SK-N-MC (cell line): Measurements from ENCODE around the gene SDK1.

Experiments
- EZH2 ChIP-seq: fragments of 200-600 bp; sonication (generic); IDR thresholded peaks from one replicate; pipeline ENCODE4 v1.6.1; 2017; ENCODE audit warnings: antibody characterized with exemption
- POLR2AphosphoS5 ChIP-seq: IDR thresholded peaks from 2 replicates; pipeline ENCODE4 v1.6.1; 2012; ENCODE audit warnings: mild to moderate bottlenecking, low read depth, low read length, borderline replicate concordance

DNA sequence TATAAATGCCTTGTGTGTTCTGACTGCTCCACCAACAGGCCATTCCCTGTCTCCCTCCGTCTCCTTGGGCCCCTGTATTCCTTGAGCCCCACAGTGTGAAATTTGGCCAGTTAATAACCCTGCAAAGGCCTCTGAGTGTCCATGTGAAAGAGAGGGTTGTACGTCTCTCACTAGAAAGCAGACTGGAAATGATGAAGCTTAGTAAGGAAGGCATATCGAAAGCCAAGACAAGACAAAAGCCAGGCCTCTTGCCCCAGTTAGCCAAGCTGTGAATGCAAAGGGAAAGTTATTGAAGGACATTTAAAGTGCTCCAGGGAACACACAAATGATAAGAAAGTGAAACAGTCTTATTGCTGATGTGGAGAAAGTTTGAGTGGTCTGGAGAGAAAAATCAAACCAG, 680.2 kb downstream of the SDK1 start:
- TF ChIP-seq EZH2 = no peak
- no peak for TF ChIP-seq POLR2AphosphoS5
